HepG2 (cell line): ENCODE results near the gene GPATCH11. TPM values are rescaled to one million over a fixed set of nuclear protein-coding genes. Genes with fewer than 3 reads are reported as not detected.

ENCODE experiments used
- ARID3A ChIP-seq: IDR thresholded peaks from 2 replicates; pipeline ENCODE4 v1.6.1; 2012; ENCODE audit warnings: low read depth, low read length, improper control_type of control experiment
- E2F1 ChIP-seq: sonication (generic); formaldehyde crosslinking; IDR thresholded peaks from 2 replicates; pipeline ENCODE4 v1.5.0; 2020; ENCODE audit warnings: missing genetic modification reagents
- ETV5 ChIP-seq: IDR thresholded peaks from 2 replicates; pipeline ENCODE4 v1.6.1; 2018; ENCODE audit warnings: missing biosample characterization, missing genetic modification reagents, inconsistent platforms, borderline replicate concordance
- GABPA ChIP-seq, 2 experiments: IDR thresholded peaks; 2 replicates each; pipeline ENCODE4 v1.6.1; 2011 to 2016; ENCODE audit warnings: low read depth in 2 of 2, low read length in 1 of 2, missing biosample characterization in 1 of 2, missing genetic modification characterization in 1 of 2
- MYNN ChIP-seq: sonication (generic); formaldehyde crosslinking; IDR thresholded peaks from 2 replicates; pipeline ENCODE4 v1.4.0; 2020; ENCODE audit warnings: mild to moderate bottlenecking, low read depth, missing genetic modification reagents
- NFKB2 ChIP-seq: sonication (generic); formaldehyde crosslinking; IDR thresholded peaks from 2 replicates; pipeline ENCODE4 v1.4.0; 2020; ENCODE audit warnings: missing genetic modification reagents, borderline replicate concordance
- RORA ChIP-seq: sonication (generic); formaldehyde crosslinking; IDR thresholded peaks from 2 replicates; pipeline ENCODE4 v1.5.0; 2020; ENCODE audit warnings: mild to moderate bottlenecking, missing genetic modification reagents, moderate library complexity
- ZNF713 ChIP-seq: sonication (generic); formaldehyde crosslinking; IDR thresholded peaks from 2 replicates; pipeline ENCODE4 v1.4.0; 2020; ENCODE audit warnings: mild to moderate bottlenecking, missing genetic modification reagents
- ZNF792 ChIP-seq: IDR thresholded peaks from 2 replicates; pipeline ENCODE4 v1.6.1; 2016
- polyA plus RNA-seq, 8 experiments: library from polyadenylated mRNA; depleted of rRNA in 3 of 8; stranded (reverse) in 7 of 8; unstranded in 1 of 8; fragments of >200 nt; fragmentation: Illumina TruSeq in 4 of 8; extraction: Trizol in 4 of 8; gene quantifications; 2 replicates each; pipeline versions ENCODE4 v1.2.1 to v1.2.3, GENCODE V29; 2011 to 2016; ENCODE audit warnings: low read depth in 4 of 8, missing spikeins in 1 of 8, mixed read lengths in 1 of 8; ENCODE audit not compliant: insufficient read depth in 1 of 8
- total RNA-seq, 5 experiments: library from RNA; depleted of rRNA; stranded (reverse); fragments of >200 nt; fragmentation: Illumina TruSeq; extraction: Trizol; gene quantifications; 2 replicates each; pipeline ENCODE4 v1.2.3, GENCODE V29; 2016; ENCODE audit warnings: low read depth in 1 of 5
- TF ChIP-seq, protein P1 (sequence below): sonication (generic); formaldehyde crosslinking; IDR thresholded peaks from one replicate; pipeline ENCODE4 v1.5.1; 2020; ENCODE audit warnings: mild to moderate bottlenecking, missing genetic modification reagents; ENCODE audit errors: not compliant biosample characterization
- TF ChIP-seq, protein P2 (sequence below): sonication (generic); formaldehyde crosslinking; IDR thresholded peaks from 2 replicates; pipeline ENCODE4 v1.4.0; 2020; ENCODE audit warnings: missing genetic modification reagents
- TF ChIP-seq, protein P3 (sequence below): sonication (generic); formaldehyde crosslinking; IDR thresholded peaks from 2 replicates; pipeline ENCODE4 v1.8.0; 2022; ENCODE audit warnings: mild to moderate bottlenecking, missing genetic modification reagents

GPATCH11 gene
- total and polyA plus RNA-seq, 2 of the 13 experiments (the other 11 are each of a cell fraction or from before 2014, with no cell fraction given) = 3.8 to 8.7 TPM

- TF ChIP-seq ARID3A = 0 out of 2 replicates have a peak, but pooled peaks have one; percentile 4
- TF ChIP-seq GABPA (IDR thresholded peaks at IDR 0.05; ENCODE audit: low read depth, low read length) = peak; percentile 45; the same call in 1 of the 2 replicates
- TF ChIP-seq GABPA (CRISPR knock-in tag; IDR thresholded peaks at IDR 0.05; ENCODE audit: low read depth) = peak; percentile 89
- TF ChIP-seq MYNN = 0 out of 2 replicates have a peak, but pooled peaks have one; percentile 46
- TF ChIP-seq, protein P1, sequence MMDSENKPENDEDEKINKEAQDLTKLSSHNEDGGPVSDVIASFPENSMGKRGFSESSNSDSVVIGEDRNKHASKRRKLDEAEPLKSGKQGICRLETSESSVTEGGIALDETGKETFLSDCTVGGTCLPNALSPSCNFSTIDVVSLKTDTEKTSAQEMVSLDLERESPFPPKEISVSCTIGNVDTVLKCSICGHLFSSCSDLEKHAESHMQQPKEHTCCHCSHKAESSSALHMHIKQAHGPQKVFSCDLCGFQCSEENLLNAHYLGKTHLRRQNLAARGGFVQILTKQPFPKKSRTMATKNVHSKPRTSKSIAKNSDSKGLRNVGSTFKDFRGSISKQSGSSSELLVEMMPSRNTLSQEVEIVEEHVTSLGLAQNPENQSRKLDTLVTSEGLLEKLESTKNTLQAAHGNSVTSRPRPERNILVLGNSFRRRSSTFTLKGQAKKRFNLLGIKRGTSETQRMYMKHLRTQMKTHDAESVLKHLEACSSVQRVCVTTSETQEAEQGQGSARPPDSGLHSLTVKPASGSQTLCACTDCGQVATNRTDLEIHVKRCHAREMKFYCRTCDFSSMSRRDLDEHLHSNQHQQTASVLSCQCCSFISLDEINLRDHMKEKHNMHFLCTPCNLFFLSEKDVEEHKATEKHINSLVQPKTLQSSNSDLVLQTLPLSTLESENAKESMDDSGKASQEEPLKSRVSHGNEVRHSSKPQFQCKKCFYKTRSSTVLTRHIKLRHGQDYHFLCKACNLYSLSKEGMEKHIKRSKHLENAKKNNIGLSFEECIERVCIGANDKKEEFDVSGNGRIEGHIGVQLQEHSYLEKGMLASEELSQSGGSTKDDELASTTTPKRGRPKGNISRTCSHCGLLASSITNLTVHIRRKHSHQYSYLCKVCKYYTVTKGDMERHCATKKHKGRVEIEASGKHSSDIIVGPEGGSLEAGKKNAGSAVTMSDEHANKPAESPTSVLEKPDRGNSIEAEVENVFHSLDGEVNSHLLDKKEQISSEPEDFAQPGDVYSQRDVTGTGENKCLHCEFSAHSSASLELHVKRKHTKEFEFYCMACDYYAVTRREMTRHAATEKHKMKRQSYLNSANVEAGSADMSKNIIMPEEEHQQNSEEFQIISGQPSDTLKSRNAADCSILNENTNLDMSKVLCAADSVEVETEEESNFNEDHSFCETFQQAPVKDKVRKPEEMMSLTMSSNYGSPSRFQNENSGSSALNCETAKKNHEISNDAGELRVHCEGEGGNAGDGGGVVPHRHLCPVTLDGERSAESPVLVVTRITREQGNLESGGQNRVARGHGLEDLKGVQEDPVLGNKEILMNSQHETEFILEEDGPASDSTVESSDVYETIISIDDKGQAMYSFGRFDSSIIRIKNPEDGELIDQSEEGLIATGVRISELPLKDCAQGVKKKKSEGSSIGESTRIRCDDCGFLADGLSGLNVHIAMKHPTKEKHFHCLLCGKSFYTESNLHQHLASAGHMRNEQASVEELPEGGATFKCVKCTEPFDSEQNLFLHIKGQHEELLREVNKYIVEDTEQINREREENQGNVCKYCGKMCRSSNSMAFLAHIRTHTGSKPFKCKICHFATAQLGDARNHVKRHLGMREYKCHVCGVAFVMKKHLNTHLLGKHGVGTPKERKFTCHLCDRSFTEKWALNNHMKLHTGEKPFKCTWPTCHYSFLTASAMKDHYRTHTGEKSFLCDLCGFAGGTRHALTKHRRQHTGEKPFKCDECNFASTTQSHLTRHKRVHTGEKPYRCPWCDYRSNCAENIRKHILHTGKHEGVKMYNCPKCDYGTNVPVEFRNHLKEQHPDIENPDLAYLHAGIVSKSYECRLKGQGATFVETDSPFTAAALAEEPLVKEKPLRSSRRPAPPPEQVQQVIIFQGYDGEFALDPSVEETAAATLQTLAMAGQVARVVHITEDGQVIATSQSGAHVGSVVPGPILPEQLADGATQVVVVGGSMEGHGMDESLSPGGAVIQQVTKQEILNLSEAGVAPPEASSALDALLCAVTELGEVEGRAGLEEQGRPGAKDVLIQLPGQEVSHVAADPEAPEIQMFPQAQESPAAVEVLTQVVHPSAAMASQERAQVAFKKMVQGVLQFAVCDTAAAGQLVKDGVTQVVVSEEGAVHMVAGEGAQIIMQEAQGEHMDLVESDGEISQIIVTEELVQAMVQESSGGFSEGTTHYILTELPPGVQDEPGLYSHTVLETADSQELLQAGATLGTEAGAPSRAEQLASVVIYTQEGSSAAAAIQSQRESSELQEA (CRISPR knock-in tag) = peak; percentile 95
- TF ChIP-seq, protein P2, sequence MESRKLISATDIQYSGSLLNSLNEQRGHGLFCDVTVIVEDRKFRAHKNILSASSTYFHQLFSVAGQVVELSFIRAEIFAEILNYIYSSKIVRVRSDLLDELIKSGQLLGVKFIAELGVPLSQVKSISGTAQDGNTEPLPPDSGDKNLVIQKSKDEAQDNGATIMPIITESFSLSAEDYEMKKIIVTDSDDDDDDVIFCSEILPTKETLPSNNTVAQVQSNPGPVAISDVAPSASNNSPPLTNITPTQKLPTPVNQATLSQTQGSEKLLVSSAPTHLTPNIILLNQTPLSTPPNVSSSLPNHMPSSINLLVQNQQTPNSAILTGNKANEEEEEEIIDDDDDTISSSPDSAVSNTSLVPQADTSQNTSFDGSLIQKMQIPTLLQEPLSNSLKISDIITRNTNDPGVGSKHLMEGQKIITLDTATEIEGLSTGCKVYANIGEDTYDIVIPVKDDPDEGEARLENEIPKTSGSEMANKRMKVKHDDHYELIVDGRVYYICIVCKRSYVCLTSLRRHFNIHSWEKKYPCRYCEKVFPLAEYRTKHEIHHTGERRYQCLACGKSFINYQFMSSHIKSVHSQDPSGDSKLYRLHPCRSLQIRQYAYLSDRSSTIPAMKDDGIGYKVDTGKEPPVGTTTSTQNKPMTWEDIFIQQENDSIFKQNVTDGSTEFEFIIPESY = 0 out of 2 replicates have a peak, but pooled peaks have one; percentile 48
- TF ChIP-seq, protein P3, sequence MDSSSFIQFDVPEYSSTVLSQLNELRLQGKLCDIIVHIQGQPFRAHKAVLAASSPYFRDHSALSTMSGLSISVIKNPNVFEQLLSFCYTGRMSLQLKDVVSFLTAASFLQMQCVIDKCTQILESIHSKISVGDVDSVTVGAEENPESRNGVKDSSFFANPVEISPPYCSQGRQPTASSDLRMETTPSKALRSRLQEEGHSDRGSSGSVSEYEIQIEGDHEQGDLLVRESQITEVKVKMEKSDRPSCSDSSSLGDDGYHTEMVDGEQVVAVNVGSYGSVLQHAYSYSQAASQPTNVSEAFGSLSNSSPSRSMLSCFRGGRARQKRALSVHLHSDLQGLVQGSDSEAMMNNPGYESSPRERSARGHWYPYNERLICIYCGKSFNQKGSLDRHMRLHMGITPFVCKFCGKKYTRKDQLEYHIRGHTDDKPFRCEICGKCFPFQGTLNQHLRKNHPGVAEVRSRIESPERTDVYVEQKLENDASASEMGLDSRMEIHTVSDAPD = no peak; the same call in 1 of the 2 replicates
- TF ChIP-seq ETV5 = peak; percentile 65; the same call in 1 of the 2 replicates
- TF ChIP-seq ZNF713 (CRISPR knock-in tag) = no peak
- peak; percentile 72; the same call in 1 of the 2 replicates for TF ChIP-seq ZNF792
- TF ChIP-seq NFKB2 = peak; percentile 64; the same call in 1 of the 2 replicates
- TF ChIP-seq RORA (CRISPR knock-in tag) = no peak
- TF ChIP-seq E2F1 (CRISPR knock-in tag) = peak; percentile 85
Measured at GRCh38 chr2:37083873-37084794, at the start of gene GPATCH11, which contains the start of gene HEATR5B (continued).
